HFFc6 (cell line): ENCODE measurements around the gene NKRF. TPM values are rescaled to one million over a fixed set of nuclear protein-coding genes. Genes with fewer than 3 reads are reported as not detected.
A peak's percentile ranks its signal among the peaks of the same experiment; 100 is the strongest.

Experiments used
- DNase-seq: peaks from one replicate; pipeline ENCODE4 v3.0.0-alpha.2; 2018
- H3K27ac Mint-ChIP-seq: 2 replicates; pipeline ENCODE4 v1.8.0; 2020; ENCODE audit warnings: mild to moderate bottlenecking, mixed read lengths
- H3K27me3 Mint-ChIP-seq: 2 replicates; pipeline ENCODE4 v1.8.0; 2021; ENCODE audit warnings: mild to moderate bottlenecking, moderate library complexity, mixed read lengths; ENCODE audit not compliant: insufficient read depth
- H3K36me3 Mint-ChIP-seq: 2 replicates; pipeline ENCODE4 v1.8.0; 2021; ENCODE audit warnings: low read depth, mixed read lengths
- H3K4me1 Mint-ChIP-seq: 2 replicates; pipeline ENCODE4 v1.8.0; 2020; ENCODE audit warnings: low read depth, mixed read lengths
- H3K4me3 Mint-ChIP-seq: 2 replicates; pipeline ENCODE4 v1.8.0; 2020; ENCODE audit warnings: mild to moderate bottlenecking, moderate library complexity, mixed read lengths
- H3K9me3 Mint-ChIP-seq: 2 replicates; pipeline ENCODE4 v1.8.0; 2020; ENCODE audit warnings: mild to moderate bottlenecking, mixed read lengths
- CTCF ChIP-seq: fragments of 200-600 bp; sonication (generic); IDR thresholded peaks from 2 replicates; pipeline ENCODE4 v1.5.0; 2021; ENCODE audit warnings: antibody characterized with exemption, mild to moderate bottlenecking
- long read RNA-seq: library from polyadenylated mRNA; unstranded; transcript quantifications from one replicate; pipeline ENCODE4 v2.0.0, GENCODE V29; 2019
- total RNA-seq, 6 experiments: library from RNA; stranded (reverse); fragmentation: NEBNext Ultra II Directional; extraction: Animal tissue kit (Norgen Biotek cat#: 25700); gene quantifications; 2 replicates in 1 of 6; 3 replicates in 5 of 6; pipeline ENCODE4 v1.2.3, GENCODE V29; 2021

The NKRF gene
- 10 to 100 TPM in 1 of 6 experiments, 1 to 10 TPM in 5; 7.5 to 10.6 (median 8.9) TPM for total RNA-seq
- long read RNA-seq: 0 reads

GRCh38 chrX:119606280-119607017, at the start of gene NKRF:
Gene NKRF, minus strand, starts transcription at chrX:119606424.
- Mint-ChIP-seq H3K4me3 (peak within 1 kb of the TSS; percentile 94), H3K27me3 (0 out of 2 replicates have a peak, but pooled peaks cover 2% of the 10 kb centered on the region), H3K27ac (peak within 1 kb of the TSS; percentile 97), H3K36me3 (0 out of 2 replicates have a peak, but pooled peaks cover 4% of the 10 kb centered on the region), H3K9me3 (no peaks in the 10 kb centered on the region), H3K4me1 (peaks cover 25% of the 10 kb centered on the region)
- no peak for TF ChIP-seq CTCF
- peak; percentile 84 for DNase-seq

- no peaks in the 10 kb centered on the region; the same call in 1 of the 2 replicates for H3K27me3 Mint-ChIP-seq
- peak; percentile 78 for DNase-seq
- no peaks in the 10 kb centered on the region for H3K36me3 Mint-ChIP-seq
- peak overlapping the region; percentile 73 for H3K4me3 Mint-ChIP-seq
- H3K9me3 Mint-ChIP-seq: no peaks in the 10 kb centered on the region
- peak overlapping the region; percentile 62 for H3K27ac Mint-ChIP-seq
- no peak for TF ChIP-seq CTCF
- H3K4me1 Mint-ChIP-seq: peaks cover 18% of the 10 kb centered on the region
Observed at GRCh38 chrX:119655125-119655524, 48.9 kb upstream of the NKRF start.

- H3K4me1 Mint-ChIP-seq: peaks cover 18% of the 10 kb centered on the region
- DNase-seq: peak; percentile 38
- peak overlapping the region; percentile 46; the same call in 1 of the 2 replicates for H3K27ac Mint-ChIP-seq
- H3K27me3 Mint-ChIP-seq: no peaks in the 10 kb centered on the region; the same call in 1 of the 2 replicates
- H3K36me3 Mint-ChIP-seq: no peaks in the 10 kb centered on the region
- no peaks in the 10 kb centered on the region for H3K9me3 Mint-ChIP-seq
- H3K4me3 Mint-ChIP-seq: no peak overlapping the region
- no peak; the same call in 1 of the 2 replicates for TF ChIP-seq CTCF
Observed at GRCh38 chrX:119654112-119654531, 47.9 kb upstream of the NKRF start.

- Mint-ChIP-seq H3K4me3 (no peak overlapping the region), H3K36me3 (no peaks in the 10 kb centered on the region), H3K27ac (no peak overlapping the region), H3K4me1 (no peaks in the 10 kb centered on the region; the same call in 1 of the 2 replicates), H3K27me3 (peaks cover 2% of the 10 kb centered on the region; the same call in 1 of the 2 replicates), H3K9me3 (no peaks in the 10 kb centered on the region)
- TF ChIP-seq CTCF: no peak
- no peak for DNase-seq
Observed at GRCh38 chrX:119648421-119648775, 42.2 kb upstream of the NKRF start.

GRCh38 chrX:119647552-119648420, 41.6 kb upstream of the NKRF start:
- H3K36me3 Mint-ChIP-seq: no peaks in the 10 kb centered on the region
- TF ChIP-seq CTCF: no peak
- no peak overlapping the region for H3K4me3 Mint-ChIP-seq
- no peak overlapping the region for H3K27ac Mint-ChIP-seq
- H3K4me1 Mint-ChIP-seq: no peaks in the 10 kb centered on the region; the same call in 1 of the 2 replicates
- DNase-seq: no peak
- H3K27me3 Mint-ChIP-seq: peaks cover 2% of the 10 kb centered on the region; the same call in 1 of the 2 replicates
- H3K9me3 Mint-ChIP-seq: no peaks in the 10 kb centered on the region
